ENCODE results near the gene KLF4.

DNA sequence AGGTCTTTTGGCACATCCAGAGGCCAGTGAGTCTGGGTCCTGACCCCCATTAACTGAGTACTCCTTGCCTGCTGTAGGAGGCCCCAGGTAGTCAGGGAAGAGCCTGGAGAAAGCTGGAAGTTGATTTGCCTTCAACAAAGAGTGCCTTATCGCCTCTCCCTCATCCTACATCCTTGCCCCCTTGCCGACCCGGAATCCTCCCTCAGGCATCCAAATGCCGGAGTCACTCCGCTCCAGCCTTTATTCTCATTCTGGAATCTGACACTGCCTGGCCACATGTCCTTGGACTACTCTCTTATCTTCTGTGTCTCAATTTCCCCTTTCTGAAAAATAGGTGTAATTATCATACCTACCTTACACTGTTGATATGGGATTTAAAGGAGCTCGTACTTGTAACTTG is 39.1 kb upstream of the KLF4 start:
- TF ChIP-seq, protein P1, sequence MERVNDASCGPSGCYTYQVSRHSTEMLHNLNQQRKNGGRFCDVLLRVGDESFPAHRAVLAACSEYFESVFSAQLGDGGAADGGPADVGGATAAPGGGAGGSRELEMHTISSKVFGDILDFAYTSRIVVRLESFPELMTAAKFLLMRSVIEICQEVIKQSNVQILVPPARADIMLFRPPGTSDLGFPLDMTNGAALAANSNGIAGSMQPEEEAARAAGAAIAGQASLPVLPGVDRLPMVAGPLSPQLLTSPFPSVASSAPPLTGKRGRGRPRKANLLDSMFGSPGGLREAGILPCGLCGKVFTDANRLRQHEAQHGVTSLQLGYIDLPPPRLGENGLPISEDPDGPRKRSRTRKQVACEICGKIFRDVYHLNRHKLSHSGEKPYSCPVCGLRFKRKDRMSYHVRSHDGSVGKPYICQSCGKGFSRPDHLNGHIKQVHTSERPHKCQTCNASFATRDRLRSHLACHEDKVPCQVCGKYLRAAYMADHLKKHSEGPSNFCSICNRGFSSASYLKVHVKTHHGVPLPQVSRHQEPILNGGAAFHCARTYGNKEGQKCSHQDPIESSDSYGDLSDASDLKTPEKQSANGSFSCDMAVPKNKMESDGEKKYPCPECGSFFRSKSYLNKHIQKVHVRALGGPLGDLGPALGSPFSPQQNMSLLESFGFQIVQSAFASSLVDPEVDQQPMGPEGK (CRISPR knock-in tag; IDR thresholded peaks at IDR 0.05; ENCODE audit: borderline replicate concordance): no peak
- TF ChIP-seq OSR1 (CRISPR knock-in tag; IDR thresholded peaks at IDR 0.05): no peak

All from SK-N-SH treated with all-trans-retinoic acid at 6 μM for 48 hours (cell line).